DND-41 (cell line): ENCODE results near the gene TEKT2.

Experiments
- EZH2 ChIP-seq: IDR thresholded peaks from 3 replicates; pipeline ENCODE4 v1.6.1; 2012; ENCODE audit warnings: borderline replicate concordance, low read depth, mild to moderate bottlenecking, moderate library complexity, low read length, inconsistent platforms; ENCODE audit not compliant: severe bottlenecking
- TF ChIP-seq, protein P1 (sequence below): IDR thresholded peaks from 2 replicates; pipeline ENCODE4 v1.5.1; 2012; ENCODE audit warnings: borderline replicate concordance, low read length, moderate library complexity, mild to moderate bottlenecking; ENCODE audit not compliant: poor library complexity, severe bottlenecking; ENCODE audit errors: extremely low read depth

GRCh38 chr1:36089393-36090121, 5.7 kb downstream of the TEKT2 start:
- TF ChIP-seq, protein P1, sequence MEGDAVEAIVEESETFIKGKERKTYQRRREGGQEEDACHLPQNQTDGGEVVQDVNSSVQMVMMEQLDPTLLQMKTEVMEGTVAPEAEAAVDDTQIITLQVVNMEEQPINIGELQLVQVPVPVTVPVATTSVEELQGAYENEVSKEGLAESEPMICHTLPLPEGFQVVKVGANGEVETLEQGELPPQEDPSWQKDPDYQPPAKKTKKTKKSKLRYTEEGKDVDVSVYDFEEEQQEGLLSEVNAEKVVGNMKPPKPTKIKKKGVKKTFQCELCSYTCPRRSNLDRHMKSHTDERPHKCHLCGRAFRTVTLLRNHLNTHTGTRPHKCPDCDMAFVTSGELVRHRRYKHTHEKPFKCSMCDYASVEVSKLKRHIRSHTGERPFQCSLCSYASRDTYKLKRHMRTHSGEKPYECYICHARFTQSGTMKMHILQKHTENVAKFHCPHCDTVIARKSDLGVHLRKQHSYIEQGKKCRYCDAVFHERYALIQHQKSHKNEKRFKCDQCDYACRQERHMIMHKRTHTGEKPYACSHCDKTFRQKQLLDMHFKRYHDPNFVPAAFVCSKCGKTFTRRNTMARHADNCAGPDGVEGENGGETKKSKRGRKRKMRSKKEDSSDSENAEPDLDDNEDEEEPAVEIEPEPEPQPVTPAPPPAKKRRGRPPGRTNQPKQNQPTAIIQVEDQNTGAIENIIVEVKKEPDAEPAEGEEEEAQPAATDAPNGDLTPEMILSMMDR: no peak
- no peak for TF ChIP-seq EZH2
